Renal cortex interstitium (tissue), 11 donors: Measurements from ENCODE around the gene ADGRF5. TPM values are rescaled to one million over a fixed set of nuclear protein-coding genes. Genes with fewer than 3 reads are reported as not detected.
"Not testable (repeated sequence)": the region's sequence is repeated elsewhere in the genome, so short reads cannot be mapped to it uniquely, and the experiment has no call there.

Source experiments
- DNase-seq, 11 donors: peaks; one replicate each; pipeline ENCODE4 v3.0.0-alpha.2; 2013; ENCODE audit warnings: low read depth in 9 of 11, low spot score in 4 of 11; ENCODE audit errors: extremely low read depth in 1 of 11
- polyA plus RNA-seq, 3 donors: library from polyadenylated mRNA; unstranded; fragments of 120-200 nt; gene quantifications; one replicate each; pipeline ENCODE4 v1.2.1, GENCODE V29; 2013; ENCODE audit not compliant: insufficient read length in 3 of 3

The ADGRF5 gene
- polyA plus RNA-seq, 3 donors, result 24.9 to 29.3 (median 29.0) TPM

DNA sequence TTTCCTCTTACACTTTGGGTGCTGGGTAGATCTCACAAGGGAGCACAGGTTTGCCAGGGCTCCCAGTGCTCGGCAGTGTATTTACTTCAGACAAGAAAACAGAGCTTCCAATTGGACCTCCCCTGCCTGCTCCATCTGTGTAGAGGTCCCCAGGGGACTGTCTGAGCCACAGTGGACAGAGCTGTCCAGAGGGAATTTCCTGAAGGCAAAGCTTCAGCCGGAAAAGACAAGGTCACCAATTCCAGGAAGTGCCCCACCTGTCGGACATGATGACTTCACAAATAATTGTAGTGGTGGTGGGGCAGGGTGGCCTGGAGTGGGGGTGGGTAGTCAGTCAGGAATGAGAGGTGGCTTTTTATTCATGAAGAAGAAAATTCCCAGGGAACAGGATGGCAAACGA is 18.6 kb downstream of the ADGRF5 start:
- no peak for DNase-seq

DNA sequence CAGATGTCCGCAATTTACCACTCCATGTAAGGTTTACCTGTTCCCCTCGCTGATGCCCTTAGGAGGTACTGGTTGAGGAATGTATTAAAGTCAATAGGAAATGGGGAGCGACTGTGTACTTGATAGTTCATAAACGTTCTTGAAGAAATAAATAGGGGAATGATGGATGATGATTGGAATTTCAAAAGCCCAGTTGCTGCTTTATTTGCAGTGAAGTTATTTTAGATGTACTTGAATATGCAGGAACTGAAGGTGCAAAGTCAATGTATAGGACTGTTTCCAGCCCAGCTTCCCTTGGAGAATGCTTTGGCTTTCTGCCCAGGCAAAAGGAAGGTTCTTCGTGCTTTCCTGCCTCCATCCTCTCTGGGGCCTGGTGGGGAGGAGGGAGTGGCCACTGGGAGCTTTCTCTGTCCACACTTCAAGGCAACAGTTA is 19.8 kb downstream of the ADGRF5 start:
- peak in 2 of 11 donors; percentile 26 to 33 for DNase-seq

DNA sequence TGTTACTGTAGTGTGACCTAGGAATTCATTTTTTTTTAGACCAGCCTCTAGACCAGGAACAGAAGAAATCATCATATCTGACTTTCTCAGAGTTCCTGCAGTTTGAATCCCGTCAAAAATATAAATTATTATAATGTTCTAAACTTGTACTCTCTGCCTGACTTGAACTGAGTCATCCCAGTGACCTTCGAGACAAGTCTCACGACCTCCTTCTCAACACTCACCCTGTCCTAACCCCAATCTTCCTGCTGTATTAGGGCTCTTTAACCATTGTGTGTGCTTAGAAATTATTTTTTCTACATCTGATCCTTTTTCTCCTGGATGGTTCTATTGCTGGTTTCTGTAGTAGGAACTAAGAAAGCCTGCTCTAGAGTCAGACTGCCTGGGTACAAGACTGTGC is 21.5 kb downstream of the ADGRF5 start:
- DNase-seq, result no peak

DNA sequence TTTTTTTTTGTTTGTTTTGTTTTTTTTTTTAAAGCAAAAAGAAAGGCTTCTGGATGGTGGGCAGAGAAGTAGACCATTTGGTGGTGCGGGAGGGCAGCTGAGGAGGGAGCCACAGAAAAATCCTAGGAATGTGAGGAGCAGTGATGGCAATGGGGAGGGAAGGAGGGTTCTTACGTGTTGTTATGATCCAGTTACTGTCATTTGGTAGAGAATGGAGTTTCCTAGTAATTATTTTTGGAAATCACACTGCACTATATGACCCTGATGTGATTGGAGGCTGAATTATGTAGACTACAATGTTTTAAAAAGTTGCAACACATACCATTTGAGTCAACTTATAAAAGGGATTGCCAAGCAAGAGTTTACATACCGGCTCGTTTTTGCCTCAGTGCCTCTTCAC is 22.1 kb downstream of the ADGRF5 start:
- DNase-seq, result no peak

DNA sequence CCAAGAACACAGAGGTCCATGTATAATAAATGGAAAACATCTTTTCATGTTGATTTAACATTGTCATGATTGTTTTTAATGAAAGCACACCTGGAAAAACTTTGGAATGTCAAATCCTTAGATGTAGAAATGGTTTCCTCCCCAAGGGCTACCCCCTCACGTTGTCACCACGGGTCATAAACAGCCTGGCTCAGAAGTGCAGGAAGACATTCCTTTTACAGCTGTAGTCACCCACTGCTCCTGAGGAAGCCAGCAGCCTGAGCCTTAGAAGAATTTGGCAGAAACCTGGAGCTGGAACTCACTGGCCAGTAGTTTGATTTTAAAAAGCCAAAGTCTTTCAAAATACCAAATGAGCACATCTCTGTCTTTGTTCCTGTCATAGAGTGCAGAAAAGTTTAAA is 23.7 kb downstream of the ADGRF5 start:
- DNase-seq, result peak in 1 of 11 donors; percentile 14

DNA sequence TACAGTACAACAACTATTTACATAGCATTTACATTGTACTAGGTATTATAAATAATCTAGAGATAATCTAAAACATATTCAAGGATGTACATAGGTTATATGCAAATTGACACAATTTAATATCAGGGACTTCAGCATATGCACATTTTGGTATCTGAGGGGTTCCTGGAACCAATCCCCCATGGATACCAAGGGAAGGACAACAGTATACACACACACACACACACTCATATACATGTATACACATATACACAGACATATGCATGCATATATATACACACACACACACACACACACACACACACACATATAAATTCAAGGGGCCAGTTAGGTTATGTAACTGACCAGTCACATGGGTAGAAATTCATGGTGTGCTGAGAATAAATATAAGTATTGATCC is 24.9 kb downstream of the ADGRF5 start:
- DNase-seq, result no peak

DNA sequence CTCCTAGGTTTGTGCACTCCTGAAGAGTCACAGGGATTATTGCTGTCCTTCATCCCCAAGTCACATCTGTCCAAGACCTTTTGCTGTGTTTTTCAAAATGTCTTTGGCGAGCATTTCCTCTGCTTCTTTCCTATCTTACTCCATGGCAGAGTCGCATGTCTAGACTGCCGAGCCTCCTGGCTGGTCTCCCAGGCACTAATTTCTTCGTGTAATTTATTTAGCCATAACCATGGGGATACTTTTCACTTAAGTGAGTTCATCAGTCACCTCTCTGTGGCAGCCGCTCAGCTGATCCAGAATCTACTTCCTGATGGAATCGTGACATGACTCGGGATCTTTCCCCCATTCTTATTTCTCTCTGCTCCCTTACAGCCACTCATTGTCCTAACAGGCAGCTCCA is 25.8 kb downstream of the ADGRF5 start:
- no peak for DNase-seq

DNA sequence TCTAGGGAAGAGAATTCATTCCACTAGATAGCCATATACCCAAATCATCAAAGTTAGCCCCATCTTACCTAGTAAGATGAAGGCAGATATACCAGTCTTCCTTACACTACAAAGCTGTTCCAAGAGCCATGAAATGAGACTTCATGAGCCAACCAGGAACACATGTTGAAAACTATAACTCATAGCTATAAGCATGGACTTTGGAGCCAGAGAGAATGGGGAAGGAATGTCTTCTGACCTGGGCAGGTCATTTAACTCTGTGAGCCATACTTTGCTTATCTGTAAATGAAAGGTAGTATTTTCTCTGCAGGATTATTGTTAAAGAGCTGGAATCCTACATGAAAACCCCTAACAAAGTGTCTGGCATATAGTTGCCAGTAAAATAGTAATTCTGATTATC is 27.3 kb downstream of the ADGRF5 start:
- no peak for DNase-seq

DNA sequence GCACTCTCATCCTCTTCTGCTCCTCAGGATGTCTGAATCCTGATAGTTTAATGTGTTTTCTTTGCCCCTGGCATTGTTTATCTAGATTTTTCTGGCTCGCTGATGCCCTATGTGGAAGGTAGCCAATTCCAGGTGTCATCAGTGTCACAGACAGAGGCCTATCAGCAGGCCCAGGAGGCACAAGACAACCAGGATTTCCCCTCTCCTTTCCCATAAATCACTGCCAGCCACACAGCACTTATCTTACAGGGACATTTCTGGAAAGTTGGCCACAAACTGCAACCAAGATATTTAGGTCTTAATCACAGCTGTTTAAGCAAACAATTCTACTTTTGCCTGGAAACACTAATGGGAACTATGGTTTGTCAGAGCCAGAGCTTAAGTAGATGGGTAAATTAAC is 28.1 kb downstream of the ADGRF5 start:
- DNase-seq, result peak in 1 of 11 donors; percentile 12

DNA sequence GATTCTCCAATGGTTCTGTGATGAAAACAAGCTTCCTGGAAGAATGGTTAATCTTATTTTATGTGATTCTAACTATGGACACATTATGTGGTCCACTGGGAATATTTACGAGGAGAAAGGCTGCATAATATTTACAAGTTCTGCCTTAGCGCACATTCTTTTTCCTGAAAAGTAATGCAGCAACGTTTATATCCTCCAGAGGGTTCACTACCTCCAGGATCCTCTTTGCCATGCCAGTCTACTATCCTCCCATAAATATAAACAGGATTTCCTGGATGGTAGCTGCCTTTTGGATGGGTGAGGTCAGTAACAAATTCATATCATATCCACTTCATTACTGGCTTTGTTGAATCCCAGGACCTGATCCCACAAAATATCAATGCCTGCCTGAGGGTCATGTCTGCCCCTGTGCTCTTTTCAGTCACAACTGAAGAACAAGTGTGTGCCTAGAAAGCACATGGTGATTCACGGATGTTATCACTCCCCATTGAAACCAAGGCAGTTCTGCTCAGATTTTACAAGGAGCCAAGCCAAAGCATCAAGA is 30.4 kb downstream of the ADGRF5 start:
- no peak for DNase-seq

DNA sequence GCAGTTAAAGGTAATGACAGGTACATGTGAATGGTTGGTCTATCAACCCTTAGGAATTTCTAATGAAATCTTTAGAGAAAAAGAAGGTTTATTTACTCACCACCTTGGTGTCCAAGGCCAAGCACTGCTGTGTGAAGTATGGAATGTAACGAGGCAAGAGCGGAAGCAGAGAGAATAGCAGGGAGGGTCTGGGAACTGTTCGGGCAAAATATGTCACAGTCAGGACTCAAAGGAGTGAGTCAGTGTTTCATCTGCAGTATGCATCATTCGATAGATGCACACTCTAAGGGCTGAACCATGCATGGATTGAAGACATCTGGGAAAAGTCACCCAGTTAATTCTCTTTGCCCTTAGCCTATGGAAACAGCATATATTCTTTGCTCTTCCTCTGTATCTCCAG is 33.2 kb downstream of the ADGRF5 start:
- no peak for DNase-seq

DNA sequence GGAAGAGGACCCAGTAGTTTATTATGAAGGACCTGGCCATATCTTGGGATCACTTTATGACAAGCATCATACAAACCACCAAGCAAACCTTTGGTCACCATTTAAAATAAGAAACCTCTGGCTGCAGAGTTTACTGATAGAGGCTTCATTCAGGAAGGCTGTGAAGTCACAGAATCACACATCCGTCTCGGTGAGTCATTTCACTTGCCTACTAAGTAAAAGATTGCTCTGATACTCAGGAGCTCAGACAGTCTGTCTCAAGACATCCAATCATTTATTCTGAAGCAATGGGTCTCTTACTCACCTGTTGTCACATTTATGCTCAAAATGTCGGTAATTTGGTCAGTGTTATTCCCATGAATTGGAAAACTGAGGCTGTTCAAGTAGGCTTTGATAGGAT is 33.7 kb downstream of the ADGRF5 start:
- DNase-seq, result no peak

DNA sequence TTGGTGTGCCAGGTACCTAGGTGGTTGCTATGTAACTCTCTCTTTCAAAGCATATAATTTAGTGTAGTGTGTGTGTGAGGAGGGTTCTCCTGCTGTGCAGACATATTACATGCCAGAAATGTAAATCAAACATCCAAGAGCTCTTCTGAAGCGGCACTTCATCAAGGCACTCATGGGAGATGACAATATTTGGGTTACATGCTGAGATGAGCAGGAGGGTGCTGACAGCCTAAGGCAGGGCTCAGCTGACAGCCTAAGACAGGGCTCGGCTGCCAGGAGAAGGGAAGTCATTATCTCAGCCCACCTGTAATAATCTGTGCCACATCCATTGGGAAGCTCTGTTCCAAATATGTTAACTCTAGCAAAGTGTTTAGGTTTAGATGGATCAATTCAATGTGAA is 39.1 kb downstream of the ADGRF5 start:
- DNase-seq, result no peak

DNA sequence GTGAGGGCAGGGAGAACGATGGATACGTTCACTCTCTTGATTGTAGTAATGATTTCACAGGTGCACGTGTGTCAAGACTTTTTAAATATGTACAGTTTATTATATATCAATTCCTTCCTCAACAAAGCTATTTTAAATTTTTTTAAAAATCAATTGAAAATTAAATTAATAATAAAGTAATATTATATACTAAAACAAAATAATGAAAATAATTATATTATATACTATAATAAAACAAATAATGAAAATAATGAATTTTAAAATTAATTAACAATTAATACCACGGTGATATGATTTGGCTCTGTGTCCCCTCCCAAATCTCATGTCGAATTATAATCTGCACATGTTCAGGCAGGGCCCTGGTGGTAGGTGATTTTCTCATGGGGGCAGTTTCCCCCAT is 42.7 kb downstream of the ADGRF5 start:
- no peak for DNase-seq

DNA sequence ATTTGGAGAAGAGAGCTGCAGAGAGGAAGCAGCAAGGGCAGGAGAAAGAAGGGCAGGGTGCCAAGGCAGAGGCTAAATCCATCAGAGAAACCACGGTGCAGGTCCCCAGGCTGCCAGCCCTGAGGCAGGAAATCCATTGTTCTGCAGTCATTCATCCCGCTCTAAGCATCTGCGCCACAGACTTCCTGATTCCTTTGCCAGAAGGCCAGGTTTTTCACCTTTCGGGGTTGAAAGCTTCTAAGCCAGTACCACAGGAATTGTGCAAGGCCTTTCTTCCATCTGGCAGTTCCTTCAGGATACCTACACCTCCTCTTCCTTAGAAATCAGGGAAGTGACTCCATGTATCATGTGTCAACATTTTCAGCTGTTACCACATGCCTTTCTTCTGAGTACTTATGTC is 45.6 kb downstream of the ADGRF5 start:
- peak in 2 of 11 donors; percentile 9 to 18 for DNase-seq

DNA sequence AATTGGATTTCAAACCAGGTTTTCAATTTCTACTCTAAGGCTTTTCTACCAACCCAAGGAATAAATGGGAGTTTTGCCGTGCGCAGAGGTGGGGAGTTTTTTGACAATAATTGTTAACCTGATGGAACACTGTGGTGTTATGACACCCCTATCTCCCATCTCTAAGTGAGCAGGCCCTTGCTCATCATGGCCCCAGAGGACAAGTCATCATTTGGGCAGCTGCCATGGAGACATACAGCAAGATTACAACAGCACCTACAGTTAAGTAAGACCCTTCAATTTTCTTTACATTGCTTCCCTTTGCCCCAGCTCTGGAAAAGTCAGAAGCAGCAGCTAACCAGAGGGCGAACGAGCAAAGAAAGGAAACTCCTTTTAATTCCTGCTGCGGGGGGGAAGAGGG is 54.3 kb downstream of the ADGRF5 start:
- DNase-seq, result no peak

DNA sequence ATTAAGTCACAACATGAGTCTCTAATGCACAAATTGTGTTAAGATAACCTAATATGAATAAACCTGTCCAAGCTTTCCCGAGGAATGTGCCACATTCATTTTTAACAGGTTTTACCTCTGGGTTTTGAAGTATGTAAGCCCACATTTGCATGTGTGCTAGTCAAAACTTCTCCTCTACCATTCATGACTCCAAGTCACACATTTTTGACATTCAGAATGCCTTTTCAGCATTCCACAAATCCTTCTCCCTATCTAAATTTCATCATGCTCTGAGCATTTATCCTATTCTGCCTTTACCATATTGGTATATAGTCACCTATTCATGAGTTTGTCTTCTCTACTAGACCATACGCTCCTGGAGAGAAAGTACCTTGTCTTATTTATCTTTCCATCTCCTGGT is 56.5 kb downstream of the ADGRF5 start:
- no peak for DNase-seq

DNA sequence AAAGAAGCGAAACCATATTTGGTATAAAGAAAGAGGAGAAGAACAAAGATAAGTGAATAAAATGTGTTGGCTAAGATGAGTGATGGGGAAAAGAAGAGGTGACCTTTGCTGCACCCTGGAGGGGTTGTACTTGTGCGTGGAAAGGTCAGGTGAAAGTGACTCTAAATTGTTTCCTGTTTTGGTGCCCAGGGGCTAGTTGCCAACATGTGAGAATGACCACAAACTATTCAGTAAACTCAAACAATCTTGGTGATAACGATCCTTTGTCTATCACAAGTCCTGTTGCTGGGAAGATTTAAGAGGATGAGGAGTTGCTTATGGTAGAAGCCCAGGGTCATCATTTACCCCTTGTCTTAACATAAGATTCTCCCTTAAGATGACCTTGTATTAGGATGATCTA is 57.9 kb downstream of the ADGRF5 start:
- no peak for DNase-seq

DNA sequence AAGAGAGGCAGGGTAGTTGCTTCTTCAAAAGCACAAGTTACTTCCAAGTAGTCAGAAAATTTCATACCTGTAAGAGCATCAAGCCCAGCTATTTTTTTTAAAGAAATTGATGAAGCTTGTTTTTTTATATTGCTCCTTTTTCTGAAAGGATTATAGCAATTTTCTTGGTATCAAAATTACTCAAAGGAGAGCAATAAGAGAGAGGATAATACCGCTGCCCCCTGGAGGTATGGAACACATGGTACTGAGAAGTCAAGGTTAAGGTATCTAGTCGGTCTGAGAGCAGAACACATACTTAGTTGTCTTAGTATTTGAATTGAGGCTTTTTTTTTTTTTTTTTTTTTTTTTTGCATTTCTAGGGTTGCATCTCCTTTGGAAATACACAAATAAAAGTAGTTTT is 59.4 kb downstream of the ADGRF5 start:
- no peak for DNase-seq

DNA sequence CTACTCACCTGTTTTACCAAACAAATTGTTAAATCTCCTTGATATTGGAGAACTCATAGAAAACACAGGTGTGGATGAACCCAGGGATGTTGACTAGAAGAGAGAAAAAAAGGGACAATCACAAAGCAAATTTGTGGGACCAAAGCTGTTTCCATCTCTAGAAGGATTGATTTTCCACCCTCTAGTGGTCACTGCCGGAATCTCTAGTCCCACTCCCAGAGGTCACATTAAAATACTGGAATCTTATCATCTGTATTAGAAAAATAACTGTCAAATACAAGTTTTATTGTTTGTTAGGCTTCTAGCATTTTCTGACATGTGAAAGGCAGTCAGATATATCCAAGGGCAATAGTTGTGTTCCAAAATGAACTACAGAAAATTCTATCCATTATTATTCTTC is 65.8 kb downstream of the ADGRF5 start:
- DNase-seq, result peak in 1 of 11 donors; percentile 12

DNA sequence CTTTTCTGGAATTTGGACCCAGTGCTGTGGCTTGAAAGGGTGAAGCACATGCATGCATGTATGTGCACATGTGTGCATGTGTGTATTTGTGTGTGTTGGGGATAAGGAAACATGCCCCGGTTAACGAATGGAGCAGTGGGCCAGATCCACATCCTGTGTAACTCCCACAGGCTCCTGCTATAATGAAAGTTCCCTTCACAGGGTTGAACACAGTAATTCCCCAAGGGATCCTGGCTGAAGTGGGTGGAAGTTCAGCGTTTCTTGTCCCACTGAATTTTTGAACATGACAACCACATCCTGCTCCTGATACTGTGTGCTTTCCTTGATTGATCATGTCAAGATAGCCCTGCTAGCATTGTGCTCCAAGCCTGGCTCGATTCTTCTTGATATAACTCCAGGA is 70.2 kb downstream of the ADGRF5 start:
- not testable (repeated sequence) for DNase-seq

DNA sequence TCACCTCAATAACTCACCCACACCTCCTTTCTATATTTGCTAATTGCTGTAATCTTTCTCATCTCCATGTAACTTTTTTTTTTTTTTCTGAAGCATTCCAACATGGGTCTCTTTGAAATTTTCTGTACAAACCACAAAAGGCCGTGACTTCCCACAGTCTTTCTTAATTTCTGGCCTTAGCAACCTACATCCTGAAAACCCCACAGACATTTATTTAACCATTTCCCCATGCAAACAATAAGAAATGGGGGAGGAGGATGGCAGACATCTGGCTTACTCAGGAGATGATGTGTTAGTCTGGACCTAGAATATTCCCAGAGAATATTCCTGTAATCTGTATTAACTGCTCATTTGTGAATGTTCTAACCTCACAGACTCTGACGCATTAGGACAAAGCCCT is 70.9 kb downstream of the ADGRF5 start:
- DNase-seq, result no peak
